Mesothelial cell of epicardium (in vitro differentiated cells): ENCODE data around the gene DICER1. TPM values are rescaled to one million over a fixed set of nuclear protein-coding genes. Genes with fewer than 3 reads are reported as not detected.
A peak's percentile ranks its signal among the peaks of the same experiment; 100 is the strongest.

ENCODE experiments used
- DNase-seq, 2 experiments: peaks; one replicate each; pipeline ENCODE4 v3.0.0; 2021; ENCODE audit warnings: low spot score in 2 of 2; ENCODE audit not compliant: unreplicated experiment in 2 of 2
- H3K27ac Mint-ChIP-seq: 2 replicates; pipeline ENCODE4 v1.8.0; 2021; ENCODE audit warnings: mixed read lengths
- H3K27me3 Mint-ChIP-seq: 2 replicates; pipeline ENCODE4 v1.8.0; 2021; ENCODE audit warnings: low read depth, mixed read lengths
- H3K36me3 Mint-ChIP-seq: 2 replicates; pipeline ENCODE4 v1.8.0; 2021; ENCODE audit warnings: mixed read lengths
- H3K4me1 Mint-ChIP-seq: 2 replicates; pipeline ENCODE4 v1.8.0; 2021; ENCODE audit warnings: mixed read lengths
- H3K4me3 Mint-ChIP-seq: 2 replicates; pipeline ENCODE4 v1.8.0; 2021; ENCODE audit warnings: mild to moderate bottlenecking, moderate library complexity, mixed read lengths
- H3K9me3 Mint-ChIP-seq: 2 replicates; pipeline ENCODE4 v1.8.0; 2021; ENCODE audit warnings: mixed read lengths
- total RNA-seq: library from RNA; stranded (reverse); gene quantifications from 3 replicates; pipeline ENCODE4 v1.2.1, GENCODE V29; 2021
- TF ChIP-seq, protein P1 (sequence below): fragments of 200-600 bp; sonication (generic); IDR thresholded peaks from one replicate; pipeline ENCODE4 v1.5.0; 2021; ENCODE audit warnings: antibody characterized with exemption; ENCODE audit not compliant: unreplicated experiment

DICER1 gene
- total RNA-seq, 1 donor from 2014 or later, result 148 TPM

GRCh38 chr14:95069547-95069946 lies 87.8 kb downstream of the DICER1 start:
- no peak for DNase-seq
- Mint-ChIP-seq H3K4me1 (peaks cover 37% of the 10 kb centered on the region), H3K27ac (no peak overlapping the region), H3K27me3 (peaks cover 2% of the 10 kb centered on the region), H3K9me3 (no peaks in the 10 kb centered on the region), H3K4me3 (no peak overlapping the region), H3K36me3 (no peaks in the 10 kb centered on the region)
- TF ChIP-seq, protein P1, sequence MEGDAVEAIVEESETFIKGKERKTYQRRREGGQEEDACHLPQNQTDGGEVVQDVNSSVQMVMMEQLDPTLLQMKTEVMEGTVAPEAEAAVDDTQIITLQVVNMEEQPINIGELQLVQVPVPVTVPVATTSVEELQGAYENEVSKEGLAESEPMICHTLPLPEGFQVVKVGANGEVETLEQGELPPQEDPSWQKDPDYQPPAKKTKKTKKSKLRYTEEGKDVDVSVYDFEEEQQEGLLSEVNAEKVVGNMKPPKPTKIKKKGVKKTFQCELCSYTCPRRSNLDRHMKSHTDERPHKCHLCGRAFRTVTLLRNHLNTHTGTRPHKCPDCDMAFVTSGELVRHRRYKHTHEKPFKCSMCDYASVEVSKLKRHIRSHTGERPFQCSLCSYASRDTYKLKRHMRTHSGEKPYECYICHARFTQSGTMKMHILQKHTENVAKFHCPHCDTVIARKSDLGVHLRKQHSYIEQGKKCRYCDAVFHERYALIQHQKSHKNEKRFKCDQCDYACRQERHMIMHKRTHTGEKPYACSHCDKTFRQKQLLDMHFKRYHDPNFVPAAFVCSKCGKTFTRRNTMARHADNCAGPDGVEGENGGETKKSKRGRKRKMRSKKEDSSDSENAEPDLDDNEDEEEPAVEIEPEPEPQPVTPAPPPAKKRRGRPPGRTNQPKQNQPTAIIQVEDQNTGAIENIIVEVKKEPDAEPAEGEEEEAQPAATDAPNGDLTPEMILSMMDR, result no peak

- peak overlapping the region; percentile 55 for H3K27ac Mint-ChIP-seq
- no peaks in the 10 kb centered on the region for H3K36me3 Mint-ChIP-seq
- H3K9me3 Mint-ChIP-seq, result no peaks in the 10 kb centered on the region
- no peak overlapping the region for H3K4me3 Mint-ChIP-seq
- H3K27me3 Mint-ChIP-seq, result peaks cover 2% of the 10 kb centered on the region
- no peak for DNase-seq
- H3K4me1 Mint-ChIP-seq, result peaks cover 37% of the 10 kb centered on the region
- TF ChIP-seq, protein P1, result no peak
These were observed 88.3 kb downstream of the DICER1 start for GRCh38 chr14:95069018-95069417.

GRCh38 chr14:95068521-95068920 lies 88.8 kb downstream of the DICER1 start:
- peaks cover 36% of the 10 kb centered on the region for H3K4me1 Mint-ChIP-seq
- no peaks in the 10 kb centered on the region for H3K36me3 Mint-ChIP-seq
- no peaks in the 10 kb centered on the region for H3K9me3 Mint-ChIP-seq
- TF ChIP-seq, protein P1, result no peak
- peak overlapping the region; percentile 55 for H3K27ac Mint-ChIP-seq
- no peak overlapping the region for H3K4me3 Mint-ChIP-seq
- DNase-seq, result no peak
- peaks cover 2% of the 10 kb centered on the region for H3K27me3 Mint-ChIP-seq

DNA sequence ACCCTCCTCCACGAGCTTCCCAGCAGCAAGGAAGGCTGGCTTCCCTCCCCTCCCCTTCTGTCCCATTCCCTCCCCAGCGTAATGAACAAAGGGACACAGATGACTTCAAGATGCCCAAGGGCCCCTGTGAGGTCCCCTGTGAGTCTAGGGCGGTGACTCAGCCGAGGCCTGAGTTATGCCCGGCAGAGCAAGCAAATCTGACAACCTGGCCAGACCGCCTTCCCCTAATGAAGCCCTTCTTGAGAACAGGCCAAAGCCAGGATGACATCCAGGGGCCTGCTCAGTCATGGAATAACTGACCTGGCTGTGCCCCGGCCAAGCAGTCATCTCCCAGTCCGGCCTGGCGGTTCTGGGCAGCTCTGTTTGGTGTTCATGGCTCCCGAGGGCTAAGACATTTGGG lies 89.2 kb downstream of the DICER1 start:
- Mint-ChIP-seq H3K36me3 (no peaks in the 10 kb centered on the region), H3K9me3 (peaks cover 3% of the 10 kb centered on the region), H3K27me3 (peaks cover 2% of the 10 kb centered on the region), H3K27ac (peak overlapping the region; percentile 55), H3K4me3 (no peak overlapping the region), H3K4me1 (peaks cover 34% of the 10 kb centered on the region)
- no peak for DNase-seq
- TF ChIP-seq, protein P1, result no peak

DNA sequence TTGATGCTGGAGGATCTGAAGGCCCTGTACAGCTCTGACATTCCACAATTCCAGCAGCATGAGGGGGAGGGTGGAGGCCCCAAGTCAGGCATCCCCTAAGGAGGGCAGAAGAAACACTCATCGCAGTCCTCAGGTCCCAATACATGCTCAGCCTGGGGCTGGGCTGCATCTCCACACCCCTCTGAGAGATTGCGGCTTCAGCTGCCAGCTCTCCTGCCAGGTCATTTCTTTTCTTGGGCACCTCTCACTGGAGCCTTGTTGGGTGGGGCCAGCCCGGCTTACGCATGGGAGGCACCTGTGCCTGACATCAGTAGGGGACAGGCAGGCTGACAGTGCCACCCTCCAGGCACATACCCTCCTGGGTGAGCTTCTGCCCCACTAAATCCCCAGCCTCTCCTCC lies 89.8 kb downstream of the DICER1 start:
- peaks cover 2% of the 10 kb centered on the region for H3K27me3 Mint-ChIP-seq
- no peak for DNase-seq
- H3K4me3 Mint-ChIP-seq, result no peak overlapping the region
- TF ChIP-seq, protein P1, result no peak
- peak overlapping the region; percentile 55 for H3K27ac Mint-ChIP-seq
- no peaks in the 10 kb centered on the region for H3K36me3 Mint-ChIP-seq
- peaks cover 30% of the 10 kb centered on the region for H3K4me1 Mint-ChIP-seq
- H3K9me3 Mint-ChIP-seq, result peaks cover 4% of the 10 kb centered on the region

GRCh38 chr14:95066427-95066986 lies 90.8 kb downstream of the DICER1 start:
- no peaks in the 10 kb centered on the region for H3K36me3 Mint-ChIP-seq
- no peak for DNase-seq
- peaks cover 4% of the 10 kb centered on the region for H3K9me3 Mint-ChIP-seq
- TF ChIP-seq, protein P1, result no peak
- peaks cover 2% of the 10 kb centered on the region for H3K27me3 Mint-ChIP-seq
- H3K4me3 Mint-ChIP-seq, result no peak overlapping the region
- H3K27ac Mint-ChIP-seq, result no peak overlapping the region
- peaks cover 21% of the 10 kb centered on the region for H3K4me1 Mint-ChIP-seq
